ENCODE results near the gene TBC1D1. TPM values are rescaled to one million over a fixed set of nuclear protein-coding genes. Genes with fewer than 3 reads are reported as not detected.

The TBC1D1 gene
- polyA plus RNA-seq, 3 donors, result 23.3 to 70.0 (median 31.5) TPM

- Histone ChIP-seq H3K9me3 (replicated peaks in 1 of 2; ENCODE audit: control insufficient read depth in 1 of 2, insufficient read depth in 1 of 2, low read length in 2 of 2) (no peaks in the 10 kb centered on the region), H4K20me1 (ENCODE audit: insufficient read depth, low read length) (peaks cover 83% of the 10 kb centered on the region), H3K36me3 (replicated peaks in 1 of 2; ENCODE audit: control insufficient read depth in 1 of 2, insufficient read depth in 2 of 2, low read length in 2 of 2) (peaks cover 16 to 64% of the 10 kb centered on the region in 2 donors), H2AFZ (ENCODE audit: insufficient read depth, low read depth, low read length, poor library complexity, severe bottlenecking) (no peak overlapping the region), H3K9ac (ENCODE audit: insufficient read depth, low read length, poor library complexity, severe bottlenecking) (no peak overlapping the region), H3K27ac (ENCODE audit: low read depth in 1 of 2, low read length in 2 of 2) (no peak overlapping the region), H3K4me2 (replicated peaks; ENCODE audit: extremely low read depth, low read length, poor library complexity, severe bottlenecking) (no peak overlapping the region), H3K79me2 (ENCODE audit: insufficient read depth, low read length) (peaks cover 33% of the 10 kb centered on the region), H3K27me3 (ENCODE audit: control insufficient read depth in 2 of 2, insufficient read depth in 2 of 2, low read length in 2 of 2) (no peaks in the 10 kb centered on the region), H3K4me1 (ENCODE audit: control insufficient read depth in 1 of 2, insufficient read depth in 2 of 2, low read length in 2 of 2) (no peaks in the 10 kb centered on the region), H3K4me3 (replicated peaks in 1 of 3; ENCODE audit: low read depth in 2 of 3, low read length in 3 of 3) (no peak overlapping the region)
- peaks cover 28 to 34% of the 10 kb centered on the region in 2 donors for H3K36me3 Mint-ChIP-seq
- no peaks in the 10 kb centered on the region for H3K4me1 Mint-ChIP-seq
- H3K27ac Mint-ChIP-seq, result no peak overlapping the region
- peaks cover 0 to 7% (median 2%) of the 10 kb centered on the region in 7 donors for H3K9me3 Mint-ChIP-seq
- no peak for TF ChIP-seq CTCF (IDR thresholded peaks at IDR 0.05)
- 100% methylated on average over 1 of the region's 3 CpGs for WGBS (ENCODE audit: insufficient coverage)
- DNase-seq, result no peak
- H3K4me3 Mint-ChIP-seq, result no peak overlapping the region
- intact Hi-C loops (cut with micrococcal nuclease), result no loop called here
- H3K27me3 Mint-ChIP-seq (ENCODE audit: low read depth in 3 of 3), result peaks cover 0 to 4% (median 0%) of the 10 kb centered on the region in 3 donors
Observed at GRCh38 chr4:37934609-37935008, 43.7 kb downstream of the TBC1D1 start.

DNA sequence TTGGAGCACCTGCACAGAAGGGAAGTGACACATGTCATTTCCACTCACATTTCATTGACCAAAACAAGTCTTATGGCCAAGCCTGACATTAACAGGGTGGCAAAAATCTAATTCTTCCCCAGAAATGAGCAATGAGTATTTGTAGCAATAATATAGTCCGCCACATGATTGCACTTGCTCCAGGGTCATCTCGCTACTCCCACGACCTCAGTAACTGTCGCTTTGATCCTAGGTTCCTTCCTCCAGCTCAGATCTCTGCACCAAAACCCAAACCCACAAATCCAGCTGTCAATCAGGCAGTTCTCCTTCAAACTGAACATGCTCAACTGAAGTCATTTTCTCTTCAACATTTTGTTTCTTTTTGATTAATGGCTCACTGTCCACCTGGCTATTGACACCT is 44.1 kb downstream of the TBC1D1 start:
- Mint-ChIP-seq H3K9me3 (peaks cover 0 to 7% (median 2%) of the 10 kb centered on the region in 7 donors), H3K27me3 (ENCODE audit: low read depth in 3 of 3) (peaks cover 0 to 4% (median 0%) of the 10 kb centered on the region in 3 donors), H3K4me1 (no peaks in the 10 kb centered on the region), H3K4me3 (no peak overlapping the region), H3K27ac (no peak overlapping the region), H3K36me3 (peaks cover 24 to 29% of the 10 kb centered on the region in 2 donors)
- no peak overlapping the region for H3K4me3 ChIP-seq (replicated peaks in 1 of 3; ENCODE audit: low read depth in 2 of 3, low read length in 3 of 3)
- H3K79me2 ChIP-seq (ENCODE audit: insufficient read depth, low read length), result peaks cover 33% of the 10 kb centered on the region
- intact Hi-C loops (cut with micrococcal nuclease), result no loop called here
- H2AFZ ChIP-seq (ENCODE audit: insufficient read depth, low read depth, low read length, poor library complexity, severe bottlenecking), result no peak overlapping the region
- peaks cover 79% of the 10 kb centered on the region for H4K20me1 ChIP-seq (ENCODE audit: insufficient read depth, low read length)
- no peak overlapping the region for H3K4me2 ChIP-seq (replicated peaks; ENCODE audit: extremely low read depth, low read length, poor library complexity, severe bottlenecking)
- no peak overlapping the region for H3K9ac ChIP-seq (ENCODE audit: insufficient read depth, low read length, poor library complexity, severe bottlenecking)
- H3K4me1 ChIP-seq (ENCODE audit: control insufficient read depth in 1 of 2, insufficient read depth in 2 of 2, low read length in 2 of 2), result no peaks in the 10 kb centered on the region
- TF ChIP-seq CTCF (IDR thresholded peaks at IDR 0.05), result no peak
- no peak for DNase-seq
- H3K36me3 ChIP-seq (replicated peaks in 1 of 2; ENCODE audit: control insufficient read depth in 1 of 2, insufficient read depth in 2 of 2, low read length in 2 of 2), result peaks cover 12 to 59% of the 10 kb centered on the region in 2 donors
- 35% methylated on average over 4 of the region's 4 CpGs for WGBS (ENCODE audit: insufficient coverage)
- H3K27me3 ChIP-seq (ENCODE audit: control insufficient read depth in 2 of 2, insufficient read depth in 2 of 2, low read length in 2 of 2), result no peaks in the 10 kb centered on the region
- H3K9me3 ChIP-seq (replicated peaks in 1 of 2; ENCODE audit: control insufficient read depth in 1 of 2, insufficient read depth in 1 of 2, low read length in 2 of 2), result no peaks in the 10 kb centered on the region
- no peak overlapping the region for H3K27ac ChIP-seq (ENCODE audit: low read depth in 1 of 2, low read length in 2 of 2)

Data from CD14-positive monocyte (primary cell).